SK-MEL-5 (cell line): Measurements from ENCODE around the gene EPYC. TPM values are rescaled to one million over a fixed set of nuclear protein-coding genes. Genes with fewer than 3 reads are reported as not detected.

Source experiments
- DNase-seq: peaks from one replicate; pipeline ENCODE4 v3.0.0-alpha.2; 2016; ENCODE audit warnings: low read depth, low spot score
- in situ Hi-C: cut with HindIII; loops from 2 replicates; pipeline ENCODE4 v1.10.0; 2016; ENCODE audit warnings: low sequenced_read_pairs, high pct_unique_total_duplicates, low pct_unique_long_range_greater_than_20kb
- total RNA-seq: library from RNA; depleted of rRNA; stranded (reverse); fragments of >200 nt; shearing (Covaris generic); gene quantifications from 2 replicates; pipeline ENCODE4 v1.2.3, GENCODE V29; 2014

EPYC gene
- total RNA-seq, 1 experiment from 2014 or later: 0.87 TPM

DNA sequence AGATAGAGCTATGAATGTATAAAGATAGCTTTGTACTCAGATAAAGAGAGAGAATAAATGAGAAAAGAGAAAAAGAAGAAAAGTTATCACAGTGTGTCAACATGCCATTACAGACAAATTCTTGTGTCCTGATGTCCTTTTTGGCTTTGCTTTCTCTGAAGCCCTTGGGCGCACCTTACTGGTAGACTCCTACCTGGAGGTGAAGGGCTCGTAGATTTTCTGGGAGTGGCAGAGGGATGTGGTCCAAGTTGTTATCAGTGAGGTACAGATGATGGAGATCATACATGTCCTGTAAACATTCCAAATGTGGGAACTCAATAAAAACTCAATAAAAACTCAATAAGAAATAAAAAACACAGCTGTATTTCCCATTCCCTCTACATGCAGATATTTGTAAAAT lies 34.9 kb downstream of the EPYC start:
- in situ Hi-C loops: no loop called here

DNA sequence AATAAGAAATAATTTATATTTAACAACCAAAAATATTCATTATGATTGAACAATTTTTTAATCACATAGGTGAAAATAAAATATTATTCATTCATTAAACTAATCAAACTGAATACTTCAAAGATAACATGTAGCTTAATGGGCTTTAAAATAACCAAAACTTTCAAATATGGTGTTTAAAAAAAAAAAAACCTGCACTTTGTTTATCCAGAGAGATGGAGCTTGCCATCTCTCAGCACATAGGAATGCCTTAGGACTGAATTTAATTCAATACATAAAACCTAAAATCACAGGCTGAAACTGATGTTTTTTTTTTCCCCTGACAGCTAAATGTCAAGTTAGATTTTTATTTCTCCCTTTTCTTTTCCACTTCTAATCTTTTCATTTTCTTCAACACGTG lies 35.4 kb downstream of the EPYC start:
- DNase-seq: no peak
- in situ Hi-C loops: no loop called here

More for the DNA sequence above, 34.9 kb downstream of the EPYC start:
- no peak for DNase-seq

DNA sequence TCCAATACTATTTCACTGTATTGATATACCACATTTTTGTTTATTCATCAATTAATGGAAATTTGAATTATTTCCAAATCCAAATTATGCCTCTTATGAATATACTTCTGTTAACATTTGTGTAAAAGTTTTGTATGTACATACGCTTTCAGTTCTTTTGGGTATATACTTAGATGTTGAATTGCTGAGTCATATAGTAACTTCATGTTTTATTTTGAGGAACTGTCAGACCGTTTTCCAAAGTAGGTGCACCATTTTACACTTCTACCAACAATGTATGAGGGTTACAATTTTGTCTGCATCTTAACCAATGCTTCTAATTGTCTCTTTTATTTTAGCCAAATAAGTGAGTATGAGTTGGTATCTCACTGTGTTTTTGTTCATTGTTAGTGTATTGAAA lies 39.6 kb downstream of the EPYC start:
- DNase-seq: no peak
- in situ Hi-C loops: no loop called here

DNA sequence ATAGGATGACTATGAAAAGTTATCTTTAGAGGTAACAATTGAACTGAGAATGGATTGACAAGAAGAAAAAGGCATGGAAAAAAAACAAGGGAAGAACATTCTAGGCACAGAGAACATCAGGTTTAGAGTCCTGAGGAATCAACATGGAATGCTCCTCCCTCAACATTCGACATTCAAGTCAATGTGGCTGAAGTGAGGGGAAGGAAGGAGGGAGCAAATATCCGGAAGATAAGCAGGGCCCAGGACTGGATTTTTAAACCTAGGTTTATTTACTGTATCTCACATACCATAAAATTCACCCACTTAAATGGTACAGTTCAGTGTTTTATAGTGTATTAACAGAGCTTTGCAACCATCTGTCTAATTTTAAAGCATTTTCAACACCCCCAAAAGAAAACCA lies 40.2 kb downstream of the EPYC start:
- no peak for DNase-seq

DNA sequence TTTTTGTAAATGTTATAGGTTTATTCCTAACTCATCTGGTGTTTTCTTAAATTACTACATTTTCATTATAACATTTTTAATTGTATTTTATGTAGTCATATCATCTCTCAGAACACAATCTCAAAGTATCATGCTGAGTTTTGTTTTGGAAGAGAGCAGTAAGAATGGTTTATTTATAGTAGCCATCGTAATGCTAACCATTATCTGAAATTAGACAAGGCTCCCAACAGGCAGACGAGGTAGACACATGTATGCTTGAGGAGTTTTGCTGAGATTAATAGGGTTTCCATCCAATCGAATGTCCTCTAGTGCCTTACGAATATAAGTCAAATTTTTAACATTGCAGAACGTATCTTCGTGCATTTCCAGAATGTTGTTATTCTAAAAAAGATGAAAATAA lies 40.8 kb downstream of the EPYC start:
- DNase-seq: no peak
- in situ Hi-C loops: no loop called here

More for the DNA sequence above, 40.2 kb downstream of the EPYC start:
- in situ Hi-C loops: no loop called here

DNA sequence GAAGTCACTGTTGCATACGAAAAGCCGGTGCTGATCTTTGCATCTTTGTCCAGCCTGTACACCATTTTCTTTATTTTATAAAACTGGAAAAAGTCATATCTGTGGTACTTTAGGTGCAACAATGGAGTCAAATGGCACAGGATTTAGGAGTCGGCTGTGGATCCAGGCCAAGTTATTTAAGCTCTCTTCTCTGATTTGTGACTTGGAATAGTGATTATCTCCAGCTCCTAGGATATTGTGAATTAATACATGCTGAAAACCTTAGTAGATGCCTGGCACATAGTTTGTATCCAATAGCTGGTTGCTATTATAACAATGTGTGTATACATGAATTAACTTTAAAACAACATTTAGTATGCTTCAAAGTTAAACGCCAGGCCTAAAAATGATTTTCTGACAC lies 43.6 kb downstream of the EPYC start:
- in situ Hi-C loops: no loop called here

DNA sequence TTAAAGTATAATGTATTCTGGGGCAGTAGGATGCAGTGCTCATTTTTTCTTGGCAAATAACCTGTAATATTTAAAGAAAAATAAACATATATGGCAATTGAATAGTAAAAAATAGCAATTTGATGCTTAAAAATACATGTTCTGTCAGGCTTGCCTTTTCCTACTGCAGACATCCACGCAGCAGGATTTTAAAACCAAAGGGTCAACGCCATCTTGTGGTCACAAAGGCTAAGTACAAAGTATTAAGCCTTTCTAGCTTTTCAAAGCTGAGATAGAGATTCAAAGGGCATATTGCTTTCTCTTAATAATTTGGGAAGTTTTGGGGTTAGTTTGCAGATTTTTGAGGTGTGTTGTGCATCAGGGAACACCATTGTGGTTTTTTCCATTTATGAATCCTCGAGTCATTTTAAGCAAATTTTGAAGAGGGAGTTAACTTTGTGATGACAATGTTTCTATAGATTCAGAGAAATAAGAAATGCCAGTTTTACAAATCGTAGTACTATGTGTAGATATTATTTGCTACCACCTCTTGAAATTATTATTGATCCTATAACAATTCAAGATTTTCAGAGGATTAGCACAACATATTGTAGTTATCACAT lies 45.1 kb downstream of the EPYC start:
- in situ Hi-C loops: no loop called here
- DNase-seq: peak; percentile 73

More for the DNA sequence above, 43.6 kb downstream of the EPYC start:
- DNase-seq: no peak

DNA sequence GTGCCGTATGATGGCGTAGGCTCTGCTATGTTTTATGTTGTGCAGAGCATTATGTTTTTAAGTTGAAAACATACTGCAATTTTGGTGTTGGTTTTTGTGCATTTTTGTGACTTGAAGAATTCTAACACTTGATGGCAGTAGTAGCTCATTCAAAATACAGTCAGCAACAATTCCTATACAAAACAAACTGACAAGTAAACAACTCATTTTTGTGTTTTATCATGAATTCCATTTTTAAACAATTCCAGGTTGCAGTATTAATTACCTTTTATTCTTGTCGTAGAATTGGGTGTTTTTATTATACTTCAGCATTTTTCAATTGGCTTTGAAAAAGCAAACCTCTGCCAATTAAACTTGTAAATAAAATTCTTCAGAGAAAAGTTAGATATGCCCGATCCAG lies 45.7 kb downstream of the EPYC start:
- in situ Hi-C loops: no loop called here
- DNase-seq: peak; percentile 49

DNA sequence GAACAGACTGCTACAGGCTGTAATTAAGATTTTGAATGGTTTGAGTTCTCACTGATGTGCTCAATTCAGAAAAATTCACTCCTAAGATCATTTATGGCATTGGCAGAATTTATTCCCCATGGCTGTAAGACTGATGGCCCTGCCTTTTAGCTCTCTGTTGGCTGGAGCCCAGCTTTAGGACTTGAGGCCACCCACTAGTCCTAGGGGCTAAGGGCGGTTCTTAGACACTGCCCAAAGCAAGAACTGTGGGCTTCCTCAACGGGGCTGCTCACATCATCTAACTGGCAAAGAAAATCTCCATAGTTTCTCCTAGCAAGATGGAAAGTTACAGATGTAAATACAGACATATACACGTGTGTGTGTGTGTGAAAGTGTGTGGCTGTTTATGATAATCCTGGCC lies 46.4 kb downstream of the EPYC start:
- no peak for DNase-seq
- in situ Hi-C loops: no loop called here

DNA sequence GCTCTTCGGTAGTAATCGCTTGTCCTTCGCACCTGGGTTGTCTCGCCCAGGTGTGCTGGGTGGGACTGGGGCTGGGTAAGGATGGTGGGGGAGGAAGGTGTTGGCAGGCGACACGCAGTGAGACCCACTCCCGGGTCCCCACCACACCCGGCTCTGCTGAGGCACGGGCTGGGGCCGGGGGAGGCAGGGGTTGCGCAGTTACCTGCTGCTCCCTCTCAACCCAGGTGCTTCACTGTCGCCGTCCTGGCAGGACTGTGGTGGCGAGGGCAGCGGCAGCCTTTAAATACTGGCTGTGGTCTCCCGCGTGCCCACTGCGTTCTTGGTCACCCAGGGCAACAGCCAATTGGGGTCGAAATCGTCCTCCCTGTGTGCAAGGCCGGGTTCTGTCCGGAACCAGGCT lies 49.9 kb downstream of the EPYC start, which contains the start of gene CCER1:
Gene CCER1 (minus strand): TSS at position 256 of the 400 bp plus-strand sequence. CDS start 434 bp downstream, outside the sequence.
- no peak for DNase-seq
- in situ Hi-C loops: no loop called here

DNA sequence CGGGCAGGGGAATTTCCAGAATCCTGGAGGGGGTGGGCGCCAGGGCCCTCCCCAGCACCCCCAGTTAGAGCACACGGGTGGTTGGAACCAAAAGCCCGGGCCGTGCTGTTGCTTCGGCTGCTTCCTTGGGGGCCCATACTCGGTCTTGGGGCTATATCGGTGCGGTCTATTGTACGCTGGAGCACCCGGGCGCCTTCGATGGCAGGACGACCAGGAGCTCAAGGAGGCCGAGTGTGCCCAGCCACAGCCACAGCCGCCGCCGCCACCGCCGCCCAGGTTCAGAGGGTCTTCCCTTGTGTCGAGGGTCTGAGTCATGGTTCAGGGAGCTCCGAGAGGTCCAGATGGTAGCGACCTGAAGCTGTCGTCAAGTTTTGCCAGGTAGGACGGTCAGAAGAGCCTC lies 50.3 kb downstream of the EPYC start:
- in situ Hi-C loops: no loop called here

DNA sequence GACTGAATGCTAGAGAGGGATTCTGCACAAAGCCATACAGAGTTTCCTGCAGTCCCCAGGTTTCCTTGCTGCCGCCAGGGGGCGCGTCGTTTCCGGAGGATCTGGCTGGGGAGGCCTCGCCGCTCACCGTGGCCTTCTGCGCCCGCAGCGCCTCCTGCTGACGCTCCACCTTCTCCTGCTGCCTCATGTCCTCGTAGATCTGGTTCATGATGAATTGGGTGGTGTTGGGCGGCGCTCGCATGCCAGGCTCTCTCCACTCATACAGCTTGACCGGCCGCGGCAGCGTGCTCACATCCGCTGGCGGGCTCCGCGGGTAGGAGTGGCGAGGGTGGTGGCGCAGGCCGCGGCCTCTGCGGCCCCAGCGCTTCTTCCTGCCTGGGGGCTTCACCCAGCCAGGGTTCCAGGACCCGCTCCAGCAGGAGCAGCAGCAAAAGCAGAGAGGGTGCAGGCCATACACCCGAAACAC lies 50.8 kb downstream of the EPYC start:
- in situ Hi-C loops: no loop called here
- peak; percentile 36 for DNase-seq

More for the DNA sequence above, 50.3 kb downstream of the EPYC start:
- DNase-seq: no peak

DNA sequence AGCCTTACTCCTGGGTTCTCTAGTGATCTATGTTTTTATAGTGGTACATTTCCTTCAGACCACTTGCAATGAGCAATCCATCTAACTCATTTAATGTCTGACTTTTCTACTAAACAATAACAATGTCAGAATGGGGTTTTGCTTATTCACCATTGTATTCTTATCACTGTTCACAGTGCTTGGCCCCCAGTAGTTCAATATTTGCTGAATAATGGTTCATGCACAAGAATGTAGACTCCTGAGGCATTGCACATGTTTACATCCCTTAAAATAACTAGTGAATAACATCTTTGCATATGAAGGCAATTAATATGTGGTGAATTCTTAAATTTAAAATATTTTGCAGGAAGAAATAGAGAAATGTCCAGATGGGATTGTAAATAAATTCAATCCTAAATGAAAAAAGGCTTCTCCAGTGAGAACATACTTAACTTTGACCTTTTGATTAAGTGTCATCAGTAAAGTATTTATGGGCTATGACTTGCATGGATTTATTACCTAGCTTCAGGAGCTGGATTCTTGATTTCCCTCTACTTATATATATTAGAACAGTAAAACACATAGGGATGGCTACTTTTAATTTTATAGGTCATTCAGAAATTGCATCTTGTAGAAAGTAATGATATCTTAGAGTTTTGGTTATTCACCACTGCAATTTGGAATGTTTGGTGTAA lies 53.2 kb downstream of the EPYC start:
- in situ Hi-C loops: no loop called here
- DNase-seq: no peak

DNA sequence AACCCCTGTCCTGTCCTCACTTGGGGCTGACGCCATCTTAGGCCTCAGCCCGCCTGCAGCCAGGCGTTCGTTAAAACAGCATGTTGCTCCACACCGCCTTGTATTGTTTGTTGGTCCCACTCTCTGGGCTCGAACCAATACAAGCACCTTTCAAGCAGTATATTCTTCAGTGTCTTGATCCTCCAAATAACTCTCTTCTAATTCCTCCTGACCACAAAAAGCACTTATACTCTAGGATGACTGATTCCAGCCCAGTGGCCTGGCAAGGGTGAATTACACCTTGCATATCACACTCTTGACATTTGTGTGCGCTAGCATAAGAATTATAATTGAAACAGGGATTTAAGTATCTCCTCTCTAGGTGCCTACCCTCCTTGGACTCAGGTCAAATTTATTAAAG lies 56.9 kb downstream of the EPYC start:
- in situ Hi-C loops: no loop called here
- DNase-seq: no peak

DNA sequence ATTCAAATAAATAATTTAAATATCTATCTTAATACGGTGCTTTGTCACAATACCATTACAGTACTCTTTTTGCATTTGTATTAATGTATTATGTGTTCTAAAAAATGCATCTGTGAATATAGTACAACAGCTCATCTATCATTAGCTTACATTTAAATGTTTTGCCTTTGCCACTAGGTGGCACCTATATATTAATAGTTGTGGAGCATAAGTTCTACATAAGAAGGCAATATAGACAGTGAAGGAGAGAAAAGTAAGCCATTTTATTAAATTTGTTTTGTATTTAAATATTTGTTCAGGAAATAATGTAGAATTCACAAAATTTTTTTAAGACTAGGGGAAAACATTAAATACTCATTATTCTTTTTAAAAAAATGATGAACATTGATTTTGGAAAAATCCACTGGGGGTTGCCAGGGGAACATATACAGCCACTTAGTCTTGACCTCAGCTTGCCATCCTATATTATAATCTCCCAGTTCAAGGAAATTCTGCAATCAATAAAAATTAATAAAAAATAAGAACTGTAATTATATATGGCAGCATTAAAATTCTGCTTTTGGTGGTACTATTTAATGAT lies 59.6 kb downstream of the EPYC start:
- in situ Hi-C loops: no loop called here
- peak; percentile 68 for DNase-seq

DNA sequence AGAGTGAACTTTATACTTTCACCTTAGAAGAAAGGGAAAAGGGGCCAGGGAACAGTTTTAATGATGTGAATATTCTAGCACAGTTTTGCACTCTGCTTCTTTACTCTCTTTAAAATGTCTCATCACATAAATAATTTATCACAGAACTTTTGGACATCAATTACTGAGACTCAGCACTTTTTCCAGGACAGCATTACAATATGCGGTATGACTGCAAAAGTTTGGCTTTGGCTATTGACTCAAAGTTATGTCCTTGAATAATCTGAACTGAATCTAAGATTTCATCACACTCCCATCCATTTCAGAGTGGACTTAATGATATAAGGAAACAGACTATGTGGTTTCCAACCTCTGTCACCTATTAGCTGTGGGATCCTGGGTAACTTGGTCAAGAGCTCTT lies 61.5 kb downstream of the EPYC start:
- no peak for DNase-seq
- in situ Hi-C loops: no loop called here

DNA sequence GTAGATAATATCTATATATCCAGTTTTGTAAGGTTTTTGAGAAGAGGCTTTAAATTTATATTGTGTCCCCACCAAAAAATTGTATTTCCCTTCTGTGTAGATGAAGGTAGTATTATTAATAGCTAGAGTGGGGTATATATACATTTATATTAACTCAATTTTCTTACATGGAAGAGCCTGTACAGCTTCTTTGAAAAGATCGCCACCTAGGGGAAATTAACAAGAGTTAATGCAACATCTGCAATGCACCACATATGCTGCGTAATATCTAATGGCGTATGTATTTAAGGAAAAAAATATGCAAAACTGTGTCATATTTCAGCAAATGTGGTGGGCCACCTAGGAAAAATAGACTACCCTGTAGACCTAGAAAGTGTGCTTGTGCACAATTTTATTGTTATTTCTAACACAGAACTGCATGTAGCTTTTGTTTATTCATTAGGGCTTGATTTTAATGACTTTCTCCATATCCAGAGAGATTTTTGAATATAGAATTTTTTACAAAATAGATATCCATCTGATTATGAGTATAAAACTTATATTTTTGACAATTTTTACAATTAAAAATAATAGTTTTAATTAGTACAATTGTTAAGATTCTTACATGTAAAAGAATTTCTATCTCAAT lies 63.8 kb downstream of the EPYC start:
- DNase-seq: peak; percentile 77
- in situ Hi-C loops: no loop called here

DNA sequence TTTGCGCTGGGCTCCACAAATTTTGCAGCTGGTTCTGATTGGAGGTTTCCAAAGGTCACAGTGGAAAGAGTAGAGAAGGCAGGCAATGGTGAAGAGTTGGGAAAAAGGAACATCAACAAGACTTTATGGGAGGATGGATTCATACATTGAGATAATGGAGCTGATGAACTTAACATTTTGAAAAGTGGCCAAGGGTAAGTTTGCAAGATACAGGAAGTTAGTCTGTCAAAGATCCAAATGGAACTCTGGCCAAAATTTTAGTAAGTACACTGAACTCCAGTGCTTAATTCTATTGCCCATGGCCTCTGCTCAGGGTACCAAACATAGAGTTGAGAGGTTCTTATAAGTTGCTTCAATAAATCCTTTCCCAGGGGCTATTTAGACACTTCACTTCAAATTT lies 65.4 kb downstream of the EPYC start:
- no peak for DNase-seq
- in situ Hi-C loops: no loop called here
